H9 (cell line): ENCODE results near the gene FARP1. TPM values are rescaled to one million over a fixed set of nuclear protein-coding genes. Genes with fewer than 3 reads are reported as not detected.
A peak's percentile ranks its signal among the peaks of the same experiment; 100 is the strongest.

Experiments
- DNase-seq: peaks from one replicate; pipeline ENCODE4 v3.0.0-alpha.2; 2017
- H2AFZ ChIP-seq: one replicate; pipeline ENCODE4 v1.6.1; 2013; ENCODE audit warnings: mild to moderate bottlenecking, low read length, control low read depth, moderate library complexity
- H2AK5ac ChIP-seq: 2 replicates; pipeline ENCODE4 v1.6.1; 2013; ENCODE audit warnings: low read length, control low read depth, mixed read lengths; ENCODE audit not compliant: insufficient read length
- H2BK120ac ChIP-seq: one replicate; pipeline ENCODE4 v1.6.1; 2013; ENCODE audit warnings: low read depth, mild to moderate bottlenecking, low read length, control low read depth, inconsistent platforms; ENCODE audit not compliant: poor library complexity, severe bottlenecking
- H2BK12ac ChIP-seq: 2 replicates; pipeline ENCODE4 v1.6.1; 2013; ENCODE audit warnings: low read length, control low read depth, mixed read lengths, low read depth; ENCODE audit not compliant: insufficient read length
- H2BK15ac ChIP-seq: 2 replicates; pipeline ENCODE4 v1.6.1; 2013; ENCODE audit warnings: low read depth, low read length, control low read depth
- H2BK20ac ChIP-seq: one replicate; pipeline ENCODE4 v1.6.1; 2013; ENCODE audit warnings: low read depth, mild to moderate bottlenecking, low read length, control low read depth, inconsistent platforms; ENCODE audit not compliant: poor library complexity, severe bottlenecking
- H2BK5ac ChIP-seq: 2 replicates; pipeline ENCODE4 v1.6.1; 2013; ENCODE audit warnings: low read length, control low read depth, mixed read lengths; ENCODE audit not compliant: insufficient read length
- H3K14ac ChIP-seq: 2 replicates; pipeline ENCODE4 v1.6.1; 2013; ENCODE audit warnings: low read length, control low read depth; ENCODE audit not compliant: insufficient read depth
- H3K18ac ChIP-seq: 2 replicates; pipeline ENCODE4 v1.6.1; 2013; ENCODE audit warnings: low read depth, mild to moderate bottlenecking, mixed read lengths, low read length, control low read depth; ENCODE audit not compliant: insufficient read length
- H3K23ac ChIP-seq: 2 replicates; pipeline ENCODE4 v1.6.1; 2013; ENCODE audit warnings: low read length, control low read depth, mixed read lengths, low read depth; ENCODE audit not compliant: insufficient read length
- H3K23me2 ChIP-seq: 2 replicates; pipeline ENCODE4 v1.6.1; 2013; ENCODE audit warnings: low read depth, mild to moderate bottlenecking, mixed read lengths, low read length, control low read depth; ENCODE audit not compliant: insufficient read length, poor library complexity, severe bottlenecking
- H3K27ac ChIP-seq: 2 replicates; pipeline ENCODE4 v1.5.1; 2013; ENCODE audit warnings: low read length, control low read depth, mixed read lengths, low read depth; ENCODE audit not compliant: insufficient read length
- H3K27me3 ChIP-seq: 2 replicates; pipeline ENCODE4 v1.6.1; 2013; ENCODE audit warnings: low read length, control low read depth, inconsistent platforms; ENCODE audit not compliant: insufficient read depth
- H3K4ac ChIP-seq: 2 replicates; pipeline ENCODE4 v1.6.1; 2013; ENCODE audit warnings: low read depth, mild to moderate bottlenecking, control low read depth, inconsistent platforms, low read length, moderate library complexity
- H3K4me1 ChIP-seq: 2 replicates; pipeline ENCODE4 v1.6.1; 2013; ENCODE audit warnings: low read length, control low read depth, inconsistent platforms; ENCODE audit not compliant: insufficient read depth
- H3K4me2 ChIP-seq: 2 replicates; pipeline ENCODE4 v1.6.1; 2013; ENCODE audit warnings: low read length, control low read depth, mixed read lengths; ENCODE audit not compliant: insufficient read length, insufficient read depth
- H3K56ac ChIP-seq: 2 replicates; pipeline ENCODE4 v1.6.1; 2013; ENCODE audit warnings: low read depth, mild to moderate bottlenecking, mixed read lengths, low read length, control low read depth; ENCODE audit not compliant: insufficient read length
- H3K79me1 ChIP-seq: 2 replicates; pipeline ENCODE4 v1.6.1; 2013; ENCODE audit warnings: low read depth, mild to moderate bottlenecking, moderate library complexity, low read length, control low read depth, inconsistent platforms; ENCODE audit not compliant: insufficient read depth, poor library complexity, severe bottlenecking
- H3K79me2 ChIP-seq: 2 replicates; pipeline ENCODE4 v1.6.1; 2013; ENCODE audit warnings: low read length, control low read depth, inconsistent platforms; ENCODE audit not compliant: insufficient read depth
- H3K9ac ChIP-seq: 2 replicates; pipeline ENCODE4 v1.6.1; 2013; ENCODE audit warnings: low read length, control low read depth, mixed read lengths; ENCODE audit not compliant: insufficient read length; ENCODE audit errors: extremely low read depth
- H3K9me3 ChIP-seq: one replicate; pipeline ENCODE4 v1.6.1; 2013; ENCODE audit warnings: low read depth, low read length, inconsistent platforms; ENCODE audit not compliant: control insufficient read depth
- H3T11ph ChIP-seq: one replicate; pipeline ENCODE4 v1.6.1; 2013; ENCODE audit warnings: mild to moderate bottlenecking, low read length, control low read depth, inconsistent platforms
- H4K20me1 ChIP-seq: one replicate; pipeline ENCODE4 v1.6.1; 2013; ENCODE audit not compliant: control insufficient read depth, insufficient read length, insufficient read depth
- H4K5ac ChIP-seq: 2 replicates; pipeline ENCODE4 v1.6.1; 2013; ENCODE audit warnings: low read depth, mild to moderate bottlenecking, mixed read lengths, low read length, control low read depth; ENCODE audit not compliant: insufficient read length
- H4K8ac ChIP-seq: replicated peaks from 2 replicates; pipeline ENCODE4 v1.6.1; 2013; ENCODE audit warnings: low read length, control low read depth, mixed read lengths, low read depth; ENCODE audit not compliant: insufficient read length
- H4K91ac ChIP-seq: 2 replicates; pipeline ENCODE4 v1.6.1; 2013; ENCODE audit warnings: low read depth, mild to moderate bottlenecking, moderate library complexity, mixed read lengths, low read length, control low read depth; ENCODE audit not compliant: insufficient read length
- H3K27ac Mint-ChIP-seq, 3 experiments: 2 replicates in 2 of 3; 3 replicates in 1 of 3; pipeline ENCODE4 v1.8.0; 2020 to 2021; ENCODE audit warnings: mixed read lengths in 3 of 3, mild to moderate bottlenecking in 1 of 3, moderate library complexity in 1 of 3
- H3K27me3 Mint-ChIP-seq: 2 replicates; pipeline ENCODE4 v1.8.0; 2021; ENCODE audit warnings: low read depth, mild to moderate bottlenecking, moderate library complexity, mixed read lengths
- H3K36me3 Mint-ChIP-seq, 3 experiments: 2 replicates in 2 of 3; 3 replicates in 1 of 3; pipeline ENCODE4 v1.8.0; 2020 to 2021; ENCODE audit warnings: low read depth in 3 of 3, mixed read lengths in 3 of 3; ENCODE audit not compliant: insufficient read depth in 1 of 3
- H3K4me1 Mint-ChIP-seq, 2 experiments: 2 replicates each; pipeline ENCODE4 v1.8.0; 2020; ENCODE audit warnings: mixed read lengths in 2 of 2
- H3K4me3 Mint-ChIP-seq, 2 experiments: 2 replicates in 1 of 2; 3 replicates in 1 of 2; pipeline ENCODE4 v1.8.0; 2020 to 2021; ENCODE audit warnings: mild to moderate bottlenecking in 2 of 2, mixed read lengths in 2 of 2, moderate library complexity in 1 of 2
- H3K9me3 Mint-ChIP-seq, 2 experiments: 2 replicates in 1 of 2; 3 replicates in 1 of 2; pipeline ENCODE4 v1.8.0; 2020; ENCODE audit warnings: mild to moderate bottlenecking in 2 of 2, mixed read lengths in 2 of 2, moderate library complexity in 1 of 2
- WGBS: extraction: QIAGEN DNeasy Blood & Tissue Kit; methylation state at CpG from one replicate; pipeline ENCODE4 v1.1.7; 2013; ENCODE audit warnings: missing lambda C conversion rate, low lambda C conversion rate, mixed read lengths; ENCODE audit not compliant: insufficient read length; ENCODE audit errors: extremely low coverage; 5-methylcytosine and 5-hydroxymethylcytosine counted together
- total RNA-seq: library from RNA; stranded (reverse); gene quantifications from 2 replicates; pipeline ENCODE4 v1.2.1, GENCODE V29; 2021
- TF ChIP-seq, protein P1 (sequence below): fragments of 200-600 bp; sonication (generic); conservative IDR thresholded peaks from 3 replicates; pipeline ENCODE4 v1.8.0; 2021; ENCODE audit warnings: antibody characterized with exemption, mild to moderate bottlenecking

FARP1 gene
- total RNA-seq, 1 experiment from 2014 or later: 95.9 TPM

DNA sequence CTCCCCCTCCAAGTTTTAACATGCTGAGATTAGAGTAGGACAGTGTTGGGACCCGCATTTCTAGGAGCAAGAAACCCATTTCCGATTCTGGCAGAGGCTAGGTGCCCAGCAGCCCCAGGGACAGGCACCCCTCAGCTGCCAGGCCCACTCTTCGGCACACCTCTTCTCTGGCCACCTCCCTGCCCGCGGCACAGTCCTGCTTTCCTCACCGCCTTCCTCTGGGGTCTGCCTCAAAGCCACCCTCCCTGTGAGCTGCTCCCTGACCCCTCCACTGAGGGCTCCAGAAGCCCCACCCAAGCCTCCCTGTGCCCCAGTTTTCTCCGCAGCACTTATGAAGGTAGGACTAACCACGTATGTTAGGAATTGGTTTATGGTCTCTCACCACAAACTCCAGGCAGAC is 354.1 kb downstream of the FARP1 start:
- Histone ChIP-seq H3K4me2 (no peak overlapping the region), H4K91ac (no peak overlapping the region)

More for the DNA sequence above, 354.1 kb downstream of the FARP1 start:
- no peak overlapping the region for H2AK5ac ChIP-seq
- no peak overlapping the region for H3K18ac ChIP-seq
- no peaks in the 10 kb centered on the region for H4K20me1 ChIP-seq
- no peak for DNase-seq
- H3K79me2 ChIP-seq: peaks cover 14% of the 10 kb centered on the region; the same call in 1 of the 2 replicates
- peaks cover 7% of the 10 kb centered on the region for H3K79me1 ChIP-seq
- H3K56ac ChIP-seq: no peak overlapping the region
- H2BK5ac ChIP-seq: no peak overlapping the region
- H3K14ac ChIP-seq: no peak overlapping the region
- Mint-ChIP-seq H3K9me3 (no peaks in the 10 kb centered on the region), H3K27ac (peak overlapping the region; percentile 2 to 50 (median 42); a peak in 3 of 7 replicates), H3K4me3 (no peak overlapping the region), H3K4me1 (peaks cover 47 to 67% of the 10 kb centered on the region in 2 experiments), H3K36me3 (peaks cover 8 to 18% (median 15%) of the 10 kb centered on the region in 3 experiments), H3K27me3 (no peaks in the 10 kb centered on the region)
- no peaks in the 10 kb centered on the region for H3K27me3 ChIP-seq
- H3K23ac ChIP-seq: no peak overlapping the region
- H2BK120ac ChIP-seq: no peak overlapping the region
- peaks cover 13% of the 10 kb centered on the region; the same call in 1 of the 2 replicates for H3K4me1 ChIP-seq
- H3K9ac ChIP-seq: no peak overlapping the region
- no peak overlapping the region for H4K8ac ChIP-seq
- no CpG with 5 or more reads among the region's 8 CpGs for WGBS
- H3K23me2 ChIP-seq: no peaks in the 10 kb centered on the region
- H3K27ac ChIP-seq: no peak overlapping the region
- no peak overlapping the region for H2BK15ac ChIP-seq
- no peak overlapping the region for H4K5ac ChIP-seq
- no peak overlapping the region for H3K4ac ChIP-seq
- no peaks in the 10 kb centered on the region for H3K9me3 ChIP-seq
- H2BK20ac ChIP-seq: no peak overlapping the region
- H3T11ph ChIP-seq: no peak overlapping the region
- H2AFZ ChIP-seq: no peak overlapping the region
- TF ChIP-seq, protein P1, sequence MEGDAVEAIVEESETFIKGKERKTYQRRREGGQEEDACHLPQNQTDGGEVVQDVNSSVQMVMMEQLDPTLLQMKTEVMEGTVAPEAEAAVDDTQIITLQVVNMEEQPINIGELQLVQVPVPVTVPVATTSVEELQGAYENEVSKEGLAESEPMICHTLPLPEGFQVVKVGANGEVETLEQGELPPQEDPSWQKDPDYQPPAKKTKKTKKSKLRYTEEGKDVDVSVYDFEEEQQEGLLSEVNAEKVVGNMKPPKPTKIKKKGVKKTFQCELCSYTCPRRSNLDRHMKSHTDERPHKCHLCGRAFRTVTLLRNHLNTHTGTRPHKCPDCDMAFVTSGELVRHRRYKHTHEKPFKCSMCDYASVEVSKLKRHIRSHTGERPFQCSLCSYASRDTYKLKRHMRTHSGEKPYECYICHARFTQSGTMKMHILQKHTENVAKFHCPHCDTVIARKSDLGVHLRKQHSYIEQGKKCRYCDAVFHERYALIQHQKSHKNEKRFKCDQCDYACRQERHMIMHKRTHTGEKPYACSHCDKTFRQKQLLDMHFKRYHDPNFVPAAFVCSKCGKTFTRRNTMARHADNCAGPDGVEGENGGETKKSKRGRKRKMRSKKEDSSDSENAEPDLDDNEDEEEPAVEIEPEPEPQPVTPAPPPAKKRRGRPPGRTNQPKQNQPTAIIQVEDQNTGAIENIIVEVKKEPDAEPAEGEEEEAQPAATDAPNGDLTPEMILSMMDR: no peak
- no peak overlapping the region for H2BK12ac ChIP-seq
